GM23338 (cell line): ENCODE measurements around the gene GRIN3B. TPM values are rescaled to one million over a fixed set of nuclear protein-coding genes. Genes with fewer than 3 reads are reported as not detected.

Experiments used
- ATAC-seq: fragments of 200-7000 bp; cut with Tn5 transposase; 3 replicates; pipeline ENCODE4 v1.9.1; 2020
- DNase-seq: peaks from one replicate; pipeline ENCODE4 v3.0.0-alpha.2; 2015; ENCODE audit warnings: low spot score
- H2AFZ ChIP-seq: fragments of 200-600 bp; sonication (generic); 2 replicates; pipeline ENCODE4 v1.8.0; 2016; ENCODE audit warnings: antibody characterized with exemption, mild to moderate bottlenecking, moderate library complexity
- H3F3A ChIP-seq: fragments of 200-600 bp; sonication (generic); replicated peaks from 2 replicates; pipeline ENCODE4 v1.8.0; 2017; ENCODE audit warnings: antibody characterized with exemption, mixed run types, low read depth
- H3K27ac ChIP-seq: fragments of 200-600 bp; sonication (generic); 2 replicates; pipeline ENCODE4 v1.6.1; 2016; ENCODE audit warnings: low read depth
- H3K27me3 ChIP-seq: fragments of 200-600 bp; sonication (generic); 2 replicates; pipeline ENCODE4 v1.8.0; 2016; ENCODE audit warnings: mild to moderate bottlenecking, mixed run types, moderate library complexity; ENCODE audit not compliant: insufficient read depth
- H3K36me3 ChIP-seq: fragments of 200-600 bp; sonication (generic); 2 replicates; pipeline ENCODE4 v1.8.0; 2016; ENCODE audit warnings: mild to moderate bottlenecking; ENCODE audit not compliant: insufficient read depth
- H3K4me1 ChIP-seq: fragments of 200-600 bp; sonication (generic); 2 replicates; pipeline ENCODE4 v1.8.0; 2016; ENCODE audit warnings: mild to moderate bottlenecking, moderate library complexity; ENCODE audit not compliant: insufficient read depth
- H3K4me2 ChIP-seq: fragments of 200-600 bp; sonication (generic); 2 replicates; pipeline ENCODE4 v1.7.1; 2017; ENCODE audit warnings: mixed run types
- H3K4me3 ChIP-seq: fragments of 200-600 bp; sonication (generic); 2 replicates; pipeline ENCODE4 v1.6.1; 2016; ENCODE audit warnings: mixed run types
- H3K79me2 ChIP-seq: fragments of 200-600 bp; sonication (generic); replicated peaks from 2 replicates; pipeline ENCODE4 v1.8.0; 2017; ENCODE audit warnings: mild to moderate bottlenecking; ENCODE audit not compliant: insufficient read depth
- H3K9me2 ChIP-seq: fragments of 200-600 bp; sonication (generic); 2 replicates; pipeline ENCODE4 v1.8.0; 2017; ENCODE audit not compliant: insufficient read depth
- H4K20me1 ChIP-seq: fragments of 200-600 bp; sonication (generic); replicated peaks from 2 replicates; pipeline ENCODE4 v1.8.0; 2017; ENCODE audit warnings: mild to moderate bottlenecking; ENCODE audit not compliant: insufficient read depth
- H3K27ac Mint-ChIP-seq: 2 replicates; pipeline ENCODE4 v1.8.0; 2020; ENCODE audit warnings: inconsistent platforms, mild to moderate bottlenecking, moderate library complexity, mixed read lengths
- H3K27me3 Mint-ChIP-seq: 3 replicates; pipeline ENCODE4 v1.8.0; 2022; ENCODE audit warnings: low read depth, mild to moderate bottlenecking, moderate library complexity, mixed read lengths, inconsistent platforms; ENCODE audit not compliant: insufficient read depth, poor library complexity
- H3K36me3 Mint-ChIP-seq: 3 replicates; pipeline ENCODE4 v1.8.0; 2021; ENCODE audit warnings: low read depth, mild to moderate bottlenecking, inconsistent platforms, moderate library complexity, mixed read lengths
- H3K4me1 Mint-ChIP-seq: 3 replicates; pipeline ENCODE4 v1.8.0; 2020; ENCODE audit warnings: mild to moderate bottlenecking, inconsistent platforms, mixed read lengths
- H3K4me3 Mint-ChIP-seq: 3 replicates; pipeline ENCODE4 v1.8.0; 2021; ENCODE audit warnings: moderate library complexity, mild to moderate bottlenecking, inconsistent platforms, mixed read lengths
- H3K9me3 Mint-ChIP-seq: 3 replicates; pipeline ENCODE4 v1.8.0; 2020; ENCODE audit warnings: moderate library complexity, mild to moderate bottlenecking, inconsistent platforms, mixed read lengths
- CREB1 ChIP-seq: fragments of 250-450 bp; sonication (Bioruptor Pico); IDR thresholded peaks from 2 replicates; pipeline ENCODE4 v1.5.0; 2020; ENCODE audit warnings: low read depth, mild to moderate bottlenecking, moderate library complexity
- EZH2phosphoT487 ChIP-seq: fragments of 200-600 bp; sonication (generic); IDR thresholded peaks from one replicate; pipeline ENCODE4 v1.8.1; 2018; ENCODE audit warnings: antibody characterized with exemption; ENCODE audit not compliant: unreplicated experiment
- JUNB ChIP-seq: IDR thresholded peaks from one replicate; pipeline ENCODE4 v1.6.1; 2016; ENCODE audit warnings: antibody characterized with exemption; ENCODE audit not compliant: unreplicated experiment
- STAT1 ChIP-seq: IDR thresholded peaks from one replicate; pipeline ENCODE4 v1.6.1; 2016; ENCODE audit warnings: antibody characterized with exemption; ENCODE audit not compliant: unreplicated experiment
- ZNF462 ChIP-seq: fragments of 250-450 bp; sonication (Bioruptor Pico); IDR thresholded peaks from 2 replicates; pipeline ENCODE4 v1.5.0; 2020; ENCODE audit warnings: mild to moderate bottlenecking, moderate library complexity
- polyA plus RNA-seq: library from polyadenylated mRNA; unstranded; fragments of >200 nt; fragmentation: Nextera tagmentation; extraction: Ambion mirVana; gene quantifications from 2 replicates; pipeline ENCODE4 v1.2.1, GENCODE V29; 2016
- total RNA-seq: library from RNA; depleted of rRNA; stranded (reverse); fragments of >200 nt; shearing (Covaris generic); gene quantifications from 2 replicates; pipeline ENCODE4 v1.2.3, GENCODE V29; 2014

GRIN3B gene
- total and polyA plus RNA-seq, 2 experiments from 2014 or later, result 0.11 to 2.8 TPM

GRCh38 chr19:1041835-1042685, 41.8 kb downstream of the GRIN3B start:
- H3K36me3 Mint-ChIP-seq, result peaks cover 29% of the 10 kb centered on the region
- no peak overlapping the region for H3K4me2 ChIP-seq

More at GRCh38 chr19:1041835-1042685, 41.8 kb downstream of the GRIN3B start:
- H2AFZ ChIP-seq, result no peak overlapping the region
- H3K27me3 ChIP-seq, result no peaks in the 10 kb centered on the region
- H3K9me2 ChIP-seq, result no peaks in the 10 kb centered on the region
- peaks cover 9% of the 10 kb centered on the region; the same call in 1 of the 2 replicates for H3K36me3 ChIP-seq
- peaks cover 10% of the 10 kb centered on the region for H3K4me1 ChIP-seq
- peaks cover 31% of the 10 kb centered on the region for H3F3A ChIP-seq
- H3K9me3 Mint-ChIP-seq, result peaks cover 4% of the 10 kb centered on the region; the same call in 1 of the 3 replicates
- H3K27me3 Mint-ChIP-seq, result peaks cover 34% of the 10 kb centered on the region
- H3K27ac Mint-ChIP-seq, result no peak overlapping the region
- no peak for DNase-seq
- no peak overlapping the region for H3K4me3 Mint-ChIP-seq
- peaks cover 15% of the 10 kb centered on the region for H3K4me1 Mint-ChIP-seq
- no peak overlapping the region for H3K27ac ChIP-seq
- H3K79me2 ChIP-seq, result no peaks in the 10 kb centered on the region
- H4K20me1 ChIP-seq, result no peaks in the 10 kb centered on the region; the same call in 1 of the 2 replicates
- no peak overlapping the region for H3K4me3 ChIP-seq
- no peak for TF ChIP-seq CREB1 (CRISPR knock-in tag)
- TF ChIP-seq ZNF462 (CRISPR knock-in tag), result no peak
- no peak for TF ChIP-seq JUNB
- TF ChIP-seq STAT1, result no peak
- no peak for TF ChIP-seq EZH2phosphoT487
- no peak for ATAC-seq
